Measurements from ENCODE around the gene CS.

GRCh38 chr12:56274299-56274698 lies 25.8 kb downstream of the CS start:
- no peak for TF ChIP-seq CTCF (IDR thresholded peaks at IDR 0.05; ENCODE audit: poor library complexity, severe bottlenecking)
- no peak for TF ChIP-seq EP300 (conservative IDR thresholded peaks at IDR 0.05; ENCODE audit: poor library complexity, severe bottlenecking)
- TF ChIP-seq, protein P1, sequence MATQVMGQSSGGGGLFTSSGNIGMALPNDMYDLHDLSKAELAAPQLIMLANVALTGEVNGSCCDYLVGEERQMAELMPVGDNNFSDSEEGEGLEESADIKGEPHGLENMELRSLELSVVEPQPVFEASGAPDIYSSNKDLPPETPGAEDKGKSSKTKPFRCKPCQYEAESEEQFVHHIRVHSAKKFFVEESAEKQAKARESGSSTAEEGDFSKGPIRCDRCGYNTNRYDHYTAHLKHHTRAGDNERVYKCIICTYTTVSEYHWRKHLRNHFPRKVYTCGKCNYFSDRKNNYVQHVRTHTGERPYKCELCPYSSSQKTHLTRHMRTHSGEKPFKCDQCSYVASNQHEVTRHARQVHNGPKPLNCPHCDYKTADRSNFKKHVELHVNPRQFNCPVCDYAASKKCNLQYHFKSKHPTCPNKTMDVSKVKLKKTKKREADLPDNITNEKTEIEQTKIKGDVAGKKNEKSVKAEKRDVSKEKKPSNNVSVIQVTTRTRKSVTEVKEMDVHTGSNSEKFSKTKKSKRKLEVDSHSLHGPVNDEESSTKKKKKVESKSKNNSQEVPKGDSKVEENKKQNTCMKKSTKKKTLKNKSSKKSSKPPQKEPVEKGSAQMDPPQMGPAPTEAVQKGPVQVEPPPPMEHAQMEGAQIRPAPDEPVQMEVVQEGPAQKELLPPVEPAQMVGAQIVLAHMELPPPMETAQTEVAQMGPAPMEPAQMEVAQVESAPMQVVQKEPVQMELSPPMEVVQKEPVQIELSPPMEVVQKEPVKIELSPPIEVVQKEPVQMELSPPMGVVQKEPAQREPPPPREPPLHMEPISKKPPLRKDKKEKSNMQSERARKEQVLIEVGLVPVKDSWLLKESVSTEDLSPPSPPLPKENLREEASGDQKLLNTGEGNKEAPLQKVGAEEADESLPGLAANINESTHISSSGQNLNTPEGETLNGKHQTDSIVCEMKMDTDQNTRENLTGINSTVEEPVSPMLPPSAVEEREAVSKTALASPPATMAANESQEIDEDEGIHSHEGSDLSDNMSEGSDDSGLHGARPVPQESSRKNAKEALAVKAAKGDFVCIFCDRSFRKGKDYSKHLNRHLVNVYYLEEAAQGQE (IDR thresholded peaks at IDR 0.05; ENCODE audit: borderline replicate concordance): no peak
- TF ChIP-seq EZH2 (IDR thresholded peaks at IDR 0.05; ENCODE audit: borderline replicate concordance, insufficient read depth, low read length, poor library complexity, severe bottlenecking): no peak
- TF ChIP-seq POLR2AphosphoS5 (IDR thresholded peaks at IDR 0.05): no peak
